SK-N-SH treated with all-trans-retinoic acid at 6 μM for 48 hours (cell line): Measurements from ENCODE around the gene FAM185A.
"Not testable (repeated sequence)": the region's sequence is repeated elsewhere in the genome, so short reads cannot be mapped to it uniquely, and the experiment has no call there.

Experiments used
- ATAC-seq: fragments of 200-7000 bp; cut with Tn5 transposase; 3 replicates; pipeline ENCODE4 v1.9.1; 2020; ENCODE audit warnings: mild to moderate bottlenecking, moderate library complexity
- ARNTL ChIP-seq: fragments of 450-650 bp; formaldehyde crosslinking; IDR thresholded peaks from 2 replicates; pipeline ENCODE4 v1.5.0; 2020; ENCODE audit warnings: low read depth, mild to moderate bottlenecking, moderate library complexity, borderline replicate concordance
- BACH2 ChIP-seq: fragments of 250-450 bp; sonication (Bioruptor Pico); IDR thresholded peaks from 2 replicates; pipeline ENCODE4 v1.9.0; 2021; ENCODE audit warnings: mild to moderate bottlenecking, borderline replicate concordance
- CSDC2 ChIP-seq: fragments of 250-450 bp; sonication (Bioruptor Pico); IDR thresholded peaks from 2 replicates; pipeline ENCODE4 v1.5.0; 2020; ENCODE audit warnings: mild to moderate bottlenecking, moderate library complexity
- ESRRG ChIP-seq: fragments of 250-450 bp; sonication (Bioruptor Pico); IDR thresholded peaks from 2 replicates; pipeline ENCODE4 v1.6.1; 2021; ENCODE audit warnings: mild to moderate bottlenecking
- GLIS3 ChIP-seq: fragments of 250-450 bp; sonication (Bioruptor Pico); IDR thresholded peaks from 2 replicates; pipeline ENCODE4 v1.5.0; 2020; ENCODE audit warnings: mild to moderate bottlenecking, moderate library complexity
- ISL1 ChIP-seq: fragments of 250-450 bp; sonication (Bioruptor Pico); IDR thresholded peaks from 2 replicates; pipeline ENCODE4 v2.1.2; 2022; ENCODE audit warnings: mild to moderate bottlenecking, moderate library complexity
- OSR1 ChIP-seq: fragments of 250-450 bp; sonication (Bioruptor Pico); IDR thresholded peaks from 2 replicates; pipeline ENCODE4 v1.8.0; 2022; ENCODE audit warnings: moderate library complexity, mild to moderate bottlenecking, inconsistent platforms
- PPARA ChIP-seq: fragments of 250-450 bp; sonication (Bioruptor Pico); IDR thresholded peaks from 2 replicates; pipeline ENCODE4 v1.5.0; 2020; ENCODE audit warnings: mild to moderate bottlenecking, borderline replicate concordance
- RARB ChIP-seq: fragments of 250-450 bp; sonication (Bioruptor Pico); IDR thresholded peaks from 2 replicates; pipeline ENCODE4 v1.8.0; 2021; ENCODE audit warnings: mild to moderate bottlenecking, moderate library complexity
- SNAI2 ChIP-seq: fragments of 250-450 bp; sonication (Bioruptor Pico); IDR thresholded peaks from 2 replicates; pipeline ENCODE4 v1.5.0; 2020; ENCODE audit warnings: mild to moderate bottlenecking, moderate library complexity
- TCF4 ChIP-seq: fragments of 250-450 bp; sonication (Bioruptor Pico); IDR thresholded peaks from 2 replicates; pipeline ENCODE4 v1.8.0; 2021; ENCODE audit warnings: mild to moderate bottlenecking, moderate library complexity, borderline replicate concordance
- TOX ChIP-seq: fragments of 250-450 bp; sonication (Bioruptor Pico); IDR thresholded peaks from 2 replicates; pipeline ENCODE4 v1.8.0; 2021; ENCODE audit warnings: mild to moderate bottlenecking, moderate library complexity, borderline replicate concordance
- ZC3H10 ChIP-seq: fragments of 250-450 bp; sonication (Bioruptor Pico); IDR thresholded peaks from 2 replicates; pipeline ENCODE4 v1.5.1; 2021; ENCODE audit warnings: mild to moderate bottlenecking, moderate library complexity
- ZFP3 ChIP-seq: fragments of 250-450 bp; sonication (Bioruptor Pico); IDR thresholded peaks from 2 replicates; pipeline ENCODE4 v1.5.0; 2020; ENCODE audit warnings: mild to moderate bottlenecking, moderate library complexity
- ZFP30 ChIP-seq: fragments of 450-650 bp; formaldehyde crosslinking; IDR thresholded peaks from 2 replicates; pipeline ENCODE4 v1.5.0; 2022; ENCODE audit warnings: mild to moderate bottlenecking, moderate library complexity
- ZNF565 ChIP-seq: fragments of 450-650 bp; formaldehyde crosslinking; conservative IDR thresholded peaks from 2 replicates; pipeline ENCODE4 v1.5.0; 2020; ENCODE audit warnings: low read depth, mild to moderate bottlenecking, moderate library complexity
- ZNF70 ChIP-seq: fragments of 450-650 bp; formaldehyde crosslinking; IDR thresholded peaks from 2 replicates; pipeline ENCODE4 v1.5.0; 2020; ENCODE audit warnings: mild to moderate bottlenecking, moderate library complexity
- ZNF8 ChIP-seq: fragments of 450-650 bp; formaldehyde crosslinking; IDR thresholded peaks from 2 replicates; pipeline ENCODE4 v1.5.0; 2020; ENCODE audit warnings: mild to moderate bottlenecking, moderate library complexity
- TF ChIP-seq, protein P1 (sequence below): fragments of 250-450 bp; sonication (Bioruptor Pico); IDR thresholded peaks from 2 replicates; pipeline ENCODE4 v1.5.1; 2020; ENCODE audit warnings: low read depth, mild to moderate bottlenecking, moderate library complexity
- TF ChIP-seq, protein P2 (sequence below): fragments of 250-450 bp; sonication (Bioruptor Pico); IDR thresholded peaks from 2 replicates; pipeline ENCODE4 v1.8.0; 2020; ENCODE audit warnings: mild to moderate bottlenecking, moderate library complexity, borderline replicate concordance
- TF ChIP-seq, protein P3 (sequence below): fragments of 250-450 bp; sonication (Bioruptor Pico); IDR thresholded peaks from 2 replicates; pipeline ENCODE4 v1.5.1; 2021; ENCODE audit warnings: mild to moderate bottlenecking, moderate library complexity

The FAM185A gene

DNA sequence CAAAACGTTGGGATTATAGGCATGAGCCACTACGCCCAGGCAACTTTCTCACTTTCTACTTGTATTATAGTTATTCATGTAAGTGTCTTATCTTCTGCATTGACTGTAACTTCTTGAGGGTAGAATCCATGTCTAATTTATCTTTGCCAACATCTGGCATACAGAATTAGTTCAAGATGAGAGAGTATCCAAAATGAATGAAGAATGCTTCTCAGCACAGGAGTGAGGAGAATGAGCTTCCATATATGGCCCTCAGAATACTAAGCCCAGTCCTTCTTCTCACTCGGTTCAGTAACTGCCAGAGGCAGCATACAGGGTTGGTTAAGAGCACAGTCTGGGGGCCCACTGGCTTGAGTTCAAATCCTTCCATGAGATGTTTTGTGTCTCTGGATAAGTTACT lies 89.0 kb downstream of the FAM185A start:
- no peak for TF ChIP-seq PPARA (CRISPR knock-in tag)
- ATAC-seq, result no peak

DNA sequence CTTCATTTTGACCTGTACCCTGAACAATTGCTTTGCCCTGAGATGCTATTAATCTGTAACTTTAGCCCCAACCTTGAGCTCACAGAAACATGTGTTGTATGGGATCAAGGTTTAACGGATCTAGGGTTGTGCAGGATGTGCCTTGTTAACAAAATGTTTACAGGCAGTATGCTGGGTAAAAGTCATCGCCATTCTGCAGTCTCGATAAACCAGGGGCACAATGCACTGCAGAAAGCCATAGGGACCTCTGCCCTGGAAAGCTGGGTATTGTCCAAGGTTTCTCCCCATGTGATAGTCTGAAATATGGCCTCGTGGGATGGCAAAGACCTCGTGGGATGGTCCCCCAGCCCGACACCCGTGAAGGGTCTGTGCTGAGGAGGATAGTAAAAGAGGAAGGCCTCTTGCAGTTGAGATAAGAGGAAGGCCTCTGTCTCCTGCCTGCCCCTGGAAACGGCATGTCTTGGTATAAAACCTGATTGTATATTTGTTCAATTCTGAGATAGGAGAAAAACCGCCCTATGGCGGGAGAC lies 89.8 kb downstream of the FAM185A start:
- ATAC-seq, result not testable (repeated sequence)

DNA sequence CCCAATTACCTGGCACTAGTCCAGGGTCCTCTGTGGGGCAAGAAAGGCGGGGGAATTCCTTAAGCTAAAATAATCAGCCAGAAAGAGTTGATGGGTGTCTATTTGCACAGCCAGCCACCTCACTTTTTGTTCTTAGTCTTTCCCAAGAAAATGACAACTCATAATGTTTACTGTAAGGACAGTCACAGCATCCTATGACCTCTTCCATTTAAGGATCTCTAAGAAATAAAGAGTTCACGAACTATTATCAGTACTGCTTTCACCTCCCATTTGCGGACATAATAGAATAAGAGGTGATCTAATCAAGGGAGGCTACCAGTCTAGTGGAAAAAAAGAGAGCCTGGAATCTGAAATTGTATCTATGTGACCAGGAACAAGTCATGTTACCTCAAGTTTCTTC lies 91.6 kb downstream of the FAM185A start:
- TF ChIP-seq ZFP3, result peak; percentile 51; the same call in 1 of the 2 replicates
- TF ChIP-seq CSDC2 (CRISPR knock-in tag), result no peak
- TF ChIP-seq ISL1 (CRISPR knock-in tag), result peak; percentile 21; the same call in 1 of the 2 replicates
- TF ChIP-seq BACH2, result no peak
- TF ChIP-seq, all 23 proteins: peak for 2
- ATAC-seq, result no peak

DNA sequence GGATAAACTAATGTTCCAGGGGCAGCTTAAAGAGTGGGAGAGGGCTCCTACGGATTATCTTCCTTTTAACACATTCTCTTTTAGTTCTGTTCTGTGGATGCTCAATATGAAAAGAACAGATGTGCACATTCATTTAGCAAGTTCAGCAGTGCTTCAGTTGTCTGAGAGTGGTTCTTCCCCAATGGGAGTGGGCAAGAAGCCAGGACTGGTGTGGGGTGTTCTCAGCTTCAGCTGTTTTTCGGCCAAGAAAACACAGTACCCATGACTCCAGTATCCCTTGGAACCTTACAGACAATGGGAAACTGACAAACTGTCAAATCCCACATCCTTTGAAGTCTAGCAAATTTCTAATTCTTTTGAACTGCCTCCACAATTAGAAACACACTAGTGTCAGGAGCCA lies 92.5 kb downstream of the FAM185A start:
- no peak for ATAC-seq
- TF ChIP-seq CSDC2 (CRISPR knock-in tag) (no peak), TOX (CRISPR knock-in tag) (no peak), ZNF565 (CRISPR knock-in tag) (no peak), BACH2 (no peak), ARNTL (no peak), ZNF70 (CRISPR knock-in tag) (no peak), SNAI2 (CRISPR knock-in tag) (no peak), TCF4 (CRISPR knock-in tag) (no peak), ZC3H10 (CRISPR knock-in tag) (no peak), ISL1 (CRISPR knock-in tag) (no peak)
- TF ChIP-seq, protein P1, sequence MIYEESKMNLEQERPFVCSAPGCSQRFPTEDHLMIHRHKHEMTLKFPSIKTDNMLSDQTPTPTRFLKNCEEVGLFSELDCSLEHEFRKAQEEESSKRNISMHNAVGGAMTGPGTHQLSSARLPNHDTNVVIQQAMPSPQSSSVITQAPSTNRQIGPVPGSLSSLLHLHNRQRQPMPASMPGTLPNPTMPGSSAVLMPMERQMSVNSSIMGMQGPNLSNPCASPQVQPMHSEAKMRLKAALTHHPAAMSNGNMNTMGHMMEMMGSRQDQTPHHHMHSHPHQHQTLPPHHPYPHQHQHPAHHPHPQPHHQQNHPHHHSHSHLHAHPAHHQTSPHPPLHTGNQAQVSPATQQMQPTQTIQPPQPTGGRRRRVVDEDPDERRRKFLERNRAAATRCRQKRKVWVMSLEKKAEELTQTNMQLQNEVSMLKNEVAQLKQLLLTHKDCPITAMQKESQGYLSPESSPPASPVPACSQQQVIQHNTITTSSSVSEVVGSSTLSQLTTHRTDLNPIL (CRISPR knock-in tag), result no peak
- TF ChIP-seq, protein P2, sequence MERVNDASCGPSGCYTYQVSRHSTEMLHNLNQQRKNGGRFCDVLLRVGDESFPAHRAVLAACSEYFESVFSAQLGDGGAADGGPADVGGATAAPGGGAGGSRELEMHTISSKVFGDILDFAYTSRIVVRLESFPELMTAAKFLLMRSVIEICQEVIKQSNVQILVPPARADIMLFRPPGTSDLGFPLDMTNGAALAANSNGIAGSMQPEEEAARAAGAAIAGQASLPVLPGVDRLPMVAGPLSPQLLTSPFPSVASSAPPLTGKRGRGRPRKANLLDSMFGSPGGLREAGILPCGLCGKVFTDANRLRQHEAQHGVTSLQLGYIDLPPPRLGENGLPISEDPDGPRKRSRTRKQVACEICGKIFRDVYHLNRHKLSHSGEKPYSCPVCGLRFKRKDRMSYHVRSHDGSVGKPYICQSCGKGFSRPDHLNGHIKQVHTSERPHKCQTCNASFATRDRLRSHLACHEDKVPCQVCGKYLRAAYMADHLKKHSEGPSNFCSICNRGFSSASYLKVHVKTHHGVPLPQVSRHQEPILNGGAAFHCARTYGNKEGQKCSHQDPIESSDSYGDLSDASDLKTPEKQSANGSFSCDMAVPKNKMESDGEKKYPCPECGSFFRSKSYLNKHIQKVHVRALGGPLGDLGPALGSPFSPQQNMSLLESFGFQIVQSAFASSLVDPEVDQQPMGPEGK (CRISPR knock-in tag), result no peak
- TF ChIP-seq, all 23 proteins: peak for 0

DNA sequence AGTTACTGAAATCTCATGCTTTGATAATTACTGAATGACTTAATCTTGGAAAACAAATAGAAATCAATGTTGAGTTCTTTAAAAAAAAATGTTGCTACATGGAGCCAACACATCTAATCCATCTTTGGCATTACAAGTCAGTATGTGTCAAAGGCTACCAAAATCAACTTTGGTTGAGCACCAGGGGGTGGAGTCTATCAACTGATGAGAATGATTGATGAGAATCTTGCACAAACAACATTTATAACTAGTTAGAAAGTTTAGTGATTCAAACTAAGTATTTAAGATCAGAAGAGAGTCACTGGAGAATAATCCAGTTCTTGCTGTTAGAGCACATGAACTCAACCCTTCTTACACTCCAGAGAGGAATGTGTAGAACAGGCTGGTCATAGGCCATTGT lies 93.5 kb downstream of the FAM185A start:
- TF ChIP-seq ZNF8 (CRISPR knock-in tag) (no peak), ARNTL (no peak), ESRRG (CRISPR knock-in tag) (no peak), SNAI2 (CRISPR knock-in tag) (no peak), PPARA (CRISPR knock-in tag) (no peak), ZFP30 (CRISPR knock-in tag) (no peak), GLIS3 (CRISPR knock-in tag) (no peak), ZFP3 (no peak), OSR1 (CRISPR knock-in tag) (no peak), RARB (CRISPR knock-in tag) (no peak)
- TF ChIP-seq, protein P3, sequence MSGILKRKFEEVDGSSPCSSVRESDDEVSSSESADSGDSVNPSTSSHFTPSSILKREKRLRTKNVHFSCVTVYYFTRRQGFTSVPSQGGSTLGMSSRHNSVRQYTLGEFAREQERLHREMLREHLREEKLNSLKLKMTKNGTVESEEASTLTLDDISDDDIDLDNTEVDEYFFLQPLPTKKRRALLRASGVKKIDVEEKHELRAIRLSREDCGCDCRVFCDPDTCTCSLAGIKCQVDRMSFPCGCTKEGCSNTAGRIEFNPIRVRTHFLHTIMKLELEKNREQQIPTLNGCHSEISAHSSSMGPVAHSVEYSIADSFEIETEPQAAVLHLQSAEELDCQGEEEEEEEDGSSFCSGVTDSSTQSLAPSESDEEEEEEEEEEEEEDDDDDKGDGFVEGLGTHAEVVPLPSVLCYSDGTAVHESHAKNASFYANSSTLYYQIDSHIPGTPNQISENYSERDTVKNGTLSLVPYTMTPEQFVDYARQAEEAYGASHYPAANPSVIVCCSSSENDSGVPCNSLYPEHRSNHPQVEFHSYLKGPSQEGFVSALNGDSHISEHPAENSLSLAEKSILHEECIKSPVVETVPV, result no peak
- TF ChIP-seq, protein P2 (CRISPR knock-in tag), result no peak
- ATAC-seq, result no peak
